WTC11 (cell line): ENCODE data around the gene EFHC2. TPM values are rescaled to one million over a fixed set of nuclear protein-coding genes. Genes with fewer than 3 reads are reported as not detected.

Experiments used
- ATAC-seq: fragments of 200-7000 bp; cut with Tn5 transposase; 2 replicates; pipeline ENCODE4 v1.10.0; 2021; ENCODE audit warnings: mild to moderate bottlenecking, moderate library complexity
- CTCF ChIA-PET: fragments of 300-600 bp; sonication (Branson Sonifier 250); formaldehyde crosslinking; loops from one replicate; lab custom pipeline; 2021; ENCODE audit warnings: antibody characterized with exemption; lab: Charles Lee
- POLR2A ChIA-PET: fragments of 350-600 bp; sonication (Branson Sonifier 250); formaldehyde crosslinking; loops from one replicate; lab custom pipeline; 2021; ENCODE audit warnings: antibody characterized with exemption; lab: Charles Lee
- DNase-seq: peaks from one replicate; pipeline ENCODE4 v3.0.0; 2021; ENCODE audit warnings: low spot score
- H3K27ac Mint-ChIP-seq: 2 replicates; pipeline ENCODE4 v1.8.0; 2021; ENCODE audit warnings: mixed read lengths
- H3K27me3 Mint-ChIP-seq: 2 replicates; pipeline ENCODE4 v1.8.0; 2021; ENCODE audit warnings: low read depth, mild to moderate bottlenecking, moderate library complexity, mixed read lengths
- H3K36me3 Mint-ChIP-seq: 2 replicates; pipeline ENCODE4 v1.8.0; 2021; ENCODE audit warnings: mixed read lengths
- H3K4me1 Mint-ChIP-seq: 2 replicates; pipeline ENCODE4 v1.8.0; 2022; ENCODE audit warnings: mixed read lengths
- H3K4me3 Mint-ChIP-seq: 2 replicates; pipeline ENCODE4 v1.8.0; 2021; ENCODE audit warnings: mild to moderate bottlenecking, moderate library complexity, mixed read lengths
- H3K9me3 Mint-ChIP-seq: 2 replicates; pipeline ENCODE4 v1.8.0; 2021; ENCODE audit warnings: mixed read lengths
- ATF1 ChIP-seq: sonication (generic); formaldehyde crosslinking; IDR thresholded peaks from 2 replicates; pipeline ENCODE4 v1.8.1; 2023; ENCODE audit warnings: mild to moderate bottlenecking, moderate library complexity, missing genetic modification reagents
- CREM ChIP-seq: sonication (generic); formaldehyde crosslinking; IDR thresholded peaks from 2 replicates; pipeline ENCODE4 v1.8.1; 2022; ENCODE audit warnings: mild to moderate bottlenecking, missing genetic modification reagents, moderate library complexity
- FOXP1 ChIP-seq: sonication (generic); formaldehyde crosslinking; IDR thresholded peaks from 2 replicates; pipeline ENCODE4 v1.8.0; 2022; ENCODE audit warnings: missing genetic modification reagents, mild to moderate bottlenecking, moderate library complexity, borderline replicate concordance
- GTF2I ChIP-seq: fragments of 250-450 bp; sonication (Bioruptor Pico); conservative IDR thresholded peaks from 2 replicates; pipeline ENCODE4 v1.4.0; 2021; ENCODE audit warnings: mild to moderate bottlenecking
- IRF2 ChIP-seq: sonication (generic); formaldehyde crosslinking; IDR thresholded peaks from 2 replicates; pipeline ENCODE4 v1.8.0; 2022; ENCODE audit warnings: low read depth, missing genetic modification reagents, borderline replicate concordance
- KAT7 ChIP-seq: sonication (generic); formaldehyde crosslinking; IDR thresholded peaks from 2 replicates; pipeline ENCODE4 v1.8.1; 2023; ENCODE audit warnings: missing genetic modification reagents, mild to moderate bottlenecking, borderline replicate concordance
- NFE2L1 ChIP-seq: sonication (generic); formaldehyde crosslinking; IDR thresholded peaks from 2 replicates; pipeline ENCODE4 v1.8.1; 2023; ENCODE audit warnings: missing genetic modification reagents
- NR3C1 ChIP-seq: sonication (generic); formaldehyde crosslinking; conservative IDR thresholded peaks from 2 replicates; pipeline ENCODE4 v1.8.1; 2023; ENCODE audit warnings: low read depth, mild to moderate bottlenecking, missing genetic modification reagents
- RORB ChIP-seq: fragments of 250-450 bp; sonication (Bioruptor Pico); IDR thresholded peaks from 2 replicates; pipeline ENCODE4 v1.9.0; 2021; ENCODE audit warnings: mild to moderate bottlenecking
- SMAD3 ChIP-seq: sonication (generic); formaldehyde crosslinking; IDR thresholded peaks from 2 replicates; pipeline ENCODE4 v1.8.0; 2022; ENCODE audit warnings: missing genetic modification reagents, mild to moderate bottlenecking, borderline replicate concordance
- SOX15 ChIP-seq: fragments of 250-450 bp; sonication (Bioruptor Pico); IDR thresholded peaks from 2 replicates; pipeline ENCODE4 v1.9.0; 2021; ENCODE audit warnings: mild to moderate bottlenecking
- SP1 ChIP-seq: sonication (generic); formaldehyde crosslinking; conservative IDR thresholded peaks from 2 replicates; pipeline ENCODE4 v1.8.1; 2022; ENCODE audit warnings: missing genetic modification reagents
- TCF7 ChIP-seq: sonication (generic); formaldehyde crosslinking; IDR thresholded peaks from 2 replicates; pipeline ENCODE4 v1.8.0; 2022; ENCODE audit warnings: mild to moderate bottlenecking, low read depth, missing genetic modification reagents, moderate library complexity
- ZNF416 ChIP-seq: fragments of 250-450 bp; sonication (Bioruptor Pico); IDR thresholded peaks from 2 replicates; pipeline ENCODE4 v1.9.0; 2021; ENCODE audit warnings: mild to moderate bottlenecking, inconsistent platforms
- total RNA-seq: library from RNA; stranded (reverse); gene quantifications from 3 replicates; pipeline ENCODE4 v1.2.3, GENCODE V29; 2021
- TF ChIP-seq, protein P1 (sequence below): sonication (generic); formaldehyde crosslinking; IDR thresholded peaks from 2 replicates; pipeline ENCODE4 v1.8.1; 2022; ENCODE audit warnings: low read depth, missing genetic modification reagents, borderline replicate concordance
- TF ChIP-seq, protein P2 (sequence below): sonication (generic); formaldehyde crosslinking; IDR thresholded peaks from 2 replicates; pipeline ENCODE4 v1.8.1; 2022; ENCODE audit warnings: missing genetic modification reagents, borderline replicate concordance
- TF ChIP-seq, protein P3 (sequence below): sonication (generic); formaldehyde crosslinking; IDR thresholded peaks from 2 replicates; pipeline ENCODE4 v1.8.0; 2022; ENCODE audit warnings: missing genetic modification reagents
- TF ChIP-seq, protein P4 (sequence below): fragments of 200-600 bp; IDR thresholded peaks from 2 replicates; pipeline ENCODE4 v1.8.0; 2022; ENCODE audit warnings: antibody characterized with exemption
- TF ChIP-seq, protein P5 (sequence below): fragments of 250-450 bp; sonication (Bioruptor Pico); conservative IDR thresholded peaks from 2 replicates; pipeline ENCODE4 v1.9.0; 2021; ENCODE audit warnings: mild to moderate bottlenecking
- TF ChIP-seq, protein P6 (sequence below): sonication (generic); formaldehyde crosslinking; IDR thresholded peaks from 2 replicates; pipeline ENCODE4 v1.8.0; 2022; ENCODE audit warnings: mild to moderate bottlenecking, missing genetic modification reagents

EFHC2 gene
- total RNA-seq, 1 experiment from 2014 or later = 2.1 TPM

DNA sequence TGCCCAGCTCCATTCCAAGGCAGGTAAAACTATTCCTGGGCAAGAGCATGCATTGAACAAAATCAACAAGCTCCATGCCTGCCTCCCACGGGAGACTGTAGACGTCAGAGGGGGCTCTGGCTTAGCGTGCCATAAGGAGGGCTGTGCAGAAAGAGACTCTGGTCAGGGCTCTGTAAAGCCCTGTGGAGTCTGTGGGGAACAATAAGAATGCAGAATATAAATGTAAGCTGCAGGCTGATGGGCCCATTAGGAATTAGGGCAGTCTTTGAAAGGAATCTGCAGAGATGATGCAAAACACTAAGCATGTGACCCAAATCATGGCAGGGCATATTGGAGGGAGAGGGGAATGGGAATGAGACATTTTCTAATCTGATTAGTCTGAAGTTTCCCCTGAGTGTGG, 170.3 kb downstream of the EFHC2 start:
- no peak for TF ChIP-seq CREM (CRISPR knock-in tag)
- TF ChIP-seq ZNF416 (CRISPR knock-in tag) = no peak
- TF ChIP-seq ATF1 (CRISPR knock-in tag) = no peak
- no peak for TF ChIP-seq FOXP1 (CRISPR knock-in tag)
- TF ChIP-seq, protein P1, sequence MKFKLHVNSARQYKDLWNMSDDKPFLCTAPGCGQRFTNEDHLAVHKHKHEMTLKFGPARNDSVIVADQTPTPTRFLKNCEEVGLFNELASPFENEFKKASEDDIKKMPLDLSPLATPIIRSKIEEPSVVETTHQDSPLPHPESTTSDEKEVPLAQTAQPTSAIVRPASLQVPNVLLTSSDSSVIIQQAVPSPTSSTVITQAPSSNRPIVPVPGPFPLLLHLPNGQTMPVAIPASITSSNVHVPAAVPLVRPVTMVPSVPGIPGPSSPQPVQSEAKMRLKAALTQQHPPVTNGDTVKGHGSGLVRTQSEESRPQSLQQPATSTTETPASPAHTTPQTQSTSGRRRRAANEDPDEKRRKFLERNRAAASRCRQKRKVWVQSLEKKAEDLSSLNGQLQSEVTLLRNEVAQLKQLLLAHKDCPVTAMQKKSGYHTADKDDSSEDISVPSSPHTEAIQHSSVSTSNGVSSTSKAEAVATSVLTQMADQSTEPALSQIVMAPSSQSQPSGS (CRISPR knock-in tag) = no peak
- no peak for TF ChIP-seq SP1 (CRISPR knock-in tag)
- TF ChIP-seq, protein P2, sequence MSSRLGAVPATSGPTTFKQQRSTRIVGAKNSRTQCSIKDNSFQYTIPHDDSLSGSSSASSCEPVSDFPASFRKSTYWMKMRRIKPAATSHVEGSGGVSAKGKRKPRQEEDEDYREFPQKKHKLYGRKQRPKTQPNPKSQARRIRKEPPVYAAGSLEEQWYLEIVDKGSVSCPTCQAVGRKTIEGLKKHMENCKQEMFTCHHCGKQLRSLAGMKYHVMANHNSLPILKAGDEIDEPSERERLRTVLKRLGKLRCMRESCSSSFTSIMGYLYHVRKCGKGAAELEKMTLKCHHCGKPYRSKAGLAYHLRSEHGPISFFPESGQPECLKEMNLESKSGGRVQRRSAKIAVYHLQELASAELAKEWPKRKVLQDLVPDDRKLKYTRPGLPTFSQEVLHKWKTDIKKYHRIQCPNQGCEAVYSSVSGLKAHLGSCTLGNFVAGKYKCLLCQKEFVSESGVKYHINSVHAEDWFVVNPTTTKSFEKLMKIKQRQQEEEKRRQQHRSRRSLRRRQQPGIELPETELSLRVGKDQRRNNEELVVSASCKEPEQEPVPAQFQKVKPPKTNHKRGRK (CRISPR knock-in tag) = no peak
- TF ChIP-seq, protein P3, sequence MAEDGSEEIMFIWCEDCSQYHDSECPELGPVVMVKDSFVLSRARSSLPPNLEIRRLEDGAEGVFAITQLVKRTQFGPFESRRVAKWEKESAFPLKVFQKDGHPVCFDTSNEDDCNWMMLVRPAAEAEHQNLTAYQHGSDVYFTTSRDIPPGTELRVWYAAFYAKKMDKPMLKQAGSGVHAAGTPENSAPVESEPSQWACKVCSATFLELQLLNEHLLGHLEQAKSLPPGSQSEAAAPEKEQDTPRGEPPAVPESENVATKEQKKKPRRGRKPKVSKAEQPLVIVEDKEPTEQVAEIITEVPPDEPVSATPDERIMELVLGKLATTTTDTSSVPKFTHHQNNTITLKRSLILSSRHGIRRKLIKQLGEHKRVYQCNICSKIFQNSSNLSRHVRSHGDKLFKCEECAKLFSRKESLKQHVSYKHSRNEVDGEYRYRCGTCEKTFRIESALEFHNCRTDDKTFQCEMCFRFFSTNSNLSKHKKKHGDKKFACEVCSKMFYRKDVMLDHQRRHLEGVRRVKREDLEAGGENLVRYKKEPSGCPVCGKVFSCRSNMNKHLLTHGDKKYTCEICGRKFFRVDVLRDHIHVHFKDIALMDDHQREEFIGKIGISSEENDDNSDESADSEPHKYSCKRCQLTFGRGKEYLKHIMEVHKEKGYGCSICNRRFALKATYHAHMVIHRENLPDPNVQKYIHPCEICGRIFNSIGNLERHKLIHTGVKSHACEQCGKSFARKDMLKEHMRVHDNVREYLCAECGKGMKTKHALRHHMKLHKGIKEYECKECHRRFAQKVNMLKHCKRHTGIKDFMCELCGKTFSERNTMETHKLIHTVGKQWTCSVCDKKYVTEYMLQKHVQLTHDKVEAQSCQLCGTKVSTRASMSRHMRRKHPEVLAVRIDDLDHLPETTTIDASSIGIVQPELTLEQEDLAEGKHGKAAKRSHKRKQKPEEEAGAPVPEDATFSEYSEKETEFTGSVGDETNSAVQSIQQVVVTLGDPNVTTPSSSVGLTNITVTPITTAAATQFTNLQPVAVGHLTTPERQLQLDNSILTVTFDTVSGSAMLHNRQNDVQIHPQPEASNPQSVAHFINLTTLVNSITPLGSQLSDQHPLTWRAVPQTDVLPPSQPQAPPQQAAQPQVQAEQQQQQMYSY (CRISPR knock-in tag) = no peak
- TF ChIP-seq, protein P4, sequence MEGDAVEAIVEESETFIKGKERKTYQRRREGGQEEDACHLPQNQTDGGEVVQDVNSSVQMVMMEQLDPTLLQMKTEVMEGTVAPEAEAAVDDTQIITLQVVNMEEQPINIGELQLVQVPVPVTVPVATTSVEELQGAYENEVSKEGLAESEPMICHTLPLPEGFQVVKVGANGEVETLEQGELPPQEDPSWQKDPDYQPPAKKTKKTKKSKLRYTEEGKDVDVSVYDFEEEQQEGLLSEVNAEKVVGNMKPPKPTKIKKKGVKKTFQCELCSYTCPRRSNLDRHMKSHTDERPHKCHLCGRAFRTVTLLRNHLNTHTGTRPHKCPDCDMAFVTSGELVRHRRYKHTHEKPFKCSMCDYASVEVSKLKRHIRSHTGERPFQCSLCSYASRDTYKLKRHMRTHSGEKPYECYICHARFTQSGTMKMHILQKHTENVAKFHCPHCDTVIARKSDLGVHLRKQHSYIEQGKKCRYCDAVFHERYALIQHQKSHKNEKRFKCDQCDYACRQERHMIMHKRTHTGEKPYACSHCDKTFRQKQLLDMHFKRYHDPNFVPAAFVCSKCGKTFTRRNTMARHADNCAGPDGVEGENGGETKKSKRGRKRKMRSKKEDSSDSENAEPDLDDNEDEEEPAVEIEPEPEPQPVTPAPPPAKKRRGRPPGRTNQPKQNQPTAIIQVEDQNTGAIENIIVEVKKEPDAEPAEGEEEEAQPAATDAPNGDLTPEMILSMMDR = no peak
- no peak for TF ChIP-seq NFE2L1 (CRISPR knock-in tag)
- TF ChIP-seq NR3C1 (CRISPR knock-in tag) = no peak
- TF ChIP-seq IRF2 (CRISPR knock-in tag) = no peak
- TF ChIP-seq TCF7 (CRISPR knock-in tag) = no peak
- no peak for TF ChIP-seq SOX15 (CRISPR knock-in tag)
- TF ChIP-seq, all 79 proteins: peak for 0
- H3K36me3 Mint-ChIP-seq = peaks cover 8% of the 10 kb centered on the region

DNA sequence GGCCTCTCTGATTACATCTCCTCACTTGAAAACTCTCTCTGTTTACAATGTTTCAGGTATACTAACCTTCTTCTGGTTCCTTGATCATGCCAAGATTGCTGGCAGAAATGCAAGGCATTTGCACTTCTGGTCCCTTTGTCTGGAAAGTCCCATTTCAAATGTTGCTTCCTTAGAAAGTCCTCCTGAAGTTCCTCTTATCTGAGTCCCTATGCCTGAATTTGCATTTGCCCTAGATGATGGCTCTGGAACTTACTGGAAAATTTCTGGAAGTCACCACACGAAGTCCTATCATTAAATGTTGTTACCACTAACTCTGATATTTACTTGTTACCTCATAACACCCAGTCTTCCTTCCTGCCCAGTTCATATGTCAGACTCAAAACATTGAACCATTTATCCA, 176.4 kb downstream of the EFHC2 start:
- H3K4me3 Mint-ChIP-seq = no peak overlapping the region
- ATAC-seq (no peak), DNase-seq (no peak)
- H3K9me3 Mint-ChIP-seq = peaks cover 5% of the 10 kb centered on the region
- TF ChIP-seq, protein P5, sequence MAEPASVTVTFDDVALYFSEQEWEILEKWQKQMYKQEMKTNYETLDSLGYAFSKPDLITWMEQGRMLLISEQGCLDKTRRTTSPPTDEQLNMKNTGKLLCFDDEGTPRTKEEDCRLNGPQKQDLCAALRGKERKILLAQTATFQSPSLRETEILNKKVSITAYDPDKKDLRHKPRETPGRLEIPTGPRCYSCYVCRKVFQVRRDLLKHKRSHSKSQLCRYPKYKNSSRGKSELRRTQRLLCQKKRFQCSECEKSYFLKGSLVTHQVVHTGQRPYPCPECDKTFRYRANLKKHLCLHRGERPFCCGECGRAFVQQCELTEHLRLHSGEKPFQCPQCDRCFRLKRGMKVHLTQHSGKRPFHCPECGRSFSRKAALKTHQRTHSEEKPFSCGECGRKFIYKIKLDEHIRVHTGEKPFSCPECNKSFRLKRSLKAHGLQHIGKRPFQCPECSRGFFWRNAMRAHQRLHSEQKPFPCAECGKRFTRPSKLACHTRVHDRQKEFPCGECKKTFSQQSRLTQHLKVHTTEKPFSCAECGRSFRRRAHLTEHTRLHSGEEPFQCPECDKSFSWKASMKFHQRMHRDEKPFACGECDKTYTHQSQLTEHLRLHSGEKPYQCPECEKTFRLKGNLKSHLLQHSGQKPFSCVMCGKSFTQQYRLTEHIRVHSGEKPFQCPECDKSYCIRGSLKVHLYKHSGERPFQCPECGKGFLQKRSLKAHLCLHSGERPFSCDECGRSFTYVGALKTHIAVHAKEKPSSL (CRISPR knock-in tag) = no peak
- TF ChIP-seq SMAD3 (CRISPR knock-in tag) (no peak), GTF2I (CRISPR knock-in tag) (no peak), RORB (CRISPR knock-in tag) (no peak), KAT7 (CRISPR knock-in tag) (no peak), TCF7 (CRISPR knock-in tag) (no peak)
- TF ChIP-seq, protein P6, sequence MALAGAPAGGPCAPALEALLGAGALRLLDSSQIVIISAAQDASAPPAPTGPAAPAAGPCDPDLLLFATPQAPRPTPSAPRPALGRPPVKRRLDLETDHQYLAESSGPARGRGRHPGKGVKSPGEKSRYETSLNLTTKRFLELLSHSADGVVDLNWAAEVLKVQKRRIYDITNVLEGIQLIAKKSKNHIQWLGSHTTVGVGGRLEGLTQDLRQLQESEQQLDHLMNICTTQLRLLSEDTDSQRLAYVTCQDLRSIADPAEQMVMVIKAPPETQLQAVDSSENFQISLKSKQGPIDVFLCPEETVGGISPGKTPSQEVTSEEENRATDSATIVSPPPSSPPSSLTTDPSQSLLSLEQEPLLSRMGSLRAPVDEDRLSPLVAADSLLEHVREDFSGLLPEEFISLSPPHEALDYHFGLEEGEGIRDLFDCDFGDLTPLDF (CRISPR knock-in tag) = no peak
- TF ChIP-seq, protein P3 (CRISPR knock-in tag) = no peak
- H3K27ac Mint-ChIP-seq = no peak overlapping the region
- no peaks in the 10 kb centered on the region for H3K27me3 Mint-ChIP-seq
- ChIA-PET CTCF (no interaction called here), POLR2A (no interaction called here)
- no peaks in the 10 kb centered on the region for H3K36me3 Mint-ChIP-seq
- no peaks in the 10 kb centered on the region for H3K4me1 Mint-ChIP-seq

More for the DNA sequence above, 170.3 kb downstream of the EFHC2 start:
- Mint-ChIP-seq H3K9me3 (peaks cover 7% of the 10 kb centered on the region), H3K4me3 (no peak overlapping the region), H3K27me3 (no peaks in the 10 kb centered on the region), H3K4me1 (no peaks in the 10 kb centered on the region; the same call in 1 of the 2 replicates), H3K27ac (no peak overlapping the region)
- ChIA-PET POLR2A (no interaction called here), CTCF (no interaction called here)
- ATAC-seq = no peak
- no peak for DNase-seq
